ENCODE data around the gene CSRNP3.

Gene CSRNP3

DNA sequence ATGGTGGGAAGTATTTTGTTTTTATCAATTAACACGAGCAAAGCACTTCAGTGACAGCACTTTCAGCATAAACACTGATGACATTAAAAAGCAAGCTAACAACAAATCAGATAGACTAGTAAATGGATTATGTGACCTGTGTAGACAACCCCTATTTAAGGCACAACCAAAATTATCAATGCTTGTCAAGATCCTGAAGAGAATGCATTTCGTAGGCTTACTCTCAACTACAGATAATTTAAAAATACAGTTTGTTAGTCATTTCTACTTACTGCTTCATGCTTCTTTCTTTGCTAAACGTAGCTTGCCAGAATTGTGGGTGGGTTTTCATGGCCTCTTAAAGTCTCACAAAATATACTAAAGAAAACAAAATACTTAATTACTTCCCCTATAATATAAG, 3.4 kb downstream of the CSRNP3 start:
- peak; percentile 13 for DNase-seq

DNA sequence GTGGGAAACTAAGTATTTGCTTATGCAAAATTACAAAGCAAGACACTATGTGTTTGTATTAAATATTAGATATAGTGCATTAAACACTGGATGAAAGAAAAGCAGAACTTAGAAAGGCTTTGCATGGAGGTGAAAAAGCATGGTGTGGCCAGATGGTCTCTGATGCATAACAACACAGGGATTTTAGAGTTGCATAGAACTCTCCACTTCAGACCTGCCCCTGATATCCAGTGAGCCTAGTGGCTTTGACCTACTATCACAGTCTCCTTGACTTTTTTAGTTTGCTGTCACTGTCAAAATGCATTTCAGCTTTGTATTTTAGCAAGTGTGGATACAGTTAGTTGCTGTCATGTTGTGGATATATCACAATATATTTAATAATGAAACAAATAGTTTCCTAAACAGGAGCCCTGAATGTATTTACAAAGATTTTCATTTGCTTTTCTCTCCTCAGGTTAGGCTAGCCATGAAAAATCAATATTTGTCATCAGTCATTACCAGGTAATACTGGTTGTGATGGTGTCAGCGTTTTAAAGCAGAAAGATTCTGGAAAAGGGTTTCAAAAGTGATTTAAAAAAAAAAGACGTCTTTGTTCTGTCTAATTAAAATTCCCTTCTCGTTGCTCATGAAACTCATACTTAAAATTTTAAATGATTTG, 5.2 kb downstream of the CSRNP3 start:
- peak; percentile 50 for DNase-seq

DNA sequence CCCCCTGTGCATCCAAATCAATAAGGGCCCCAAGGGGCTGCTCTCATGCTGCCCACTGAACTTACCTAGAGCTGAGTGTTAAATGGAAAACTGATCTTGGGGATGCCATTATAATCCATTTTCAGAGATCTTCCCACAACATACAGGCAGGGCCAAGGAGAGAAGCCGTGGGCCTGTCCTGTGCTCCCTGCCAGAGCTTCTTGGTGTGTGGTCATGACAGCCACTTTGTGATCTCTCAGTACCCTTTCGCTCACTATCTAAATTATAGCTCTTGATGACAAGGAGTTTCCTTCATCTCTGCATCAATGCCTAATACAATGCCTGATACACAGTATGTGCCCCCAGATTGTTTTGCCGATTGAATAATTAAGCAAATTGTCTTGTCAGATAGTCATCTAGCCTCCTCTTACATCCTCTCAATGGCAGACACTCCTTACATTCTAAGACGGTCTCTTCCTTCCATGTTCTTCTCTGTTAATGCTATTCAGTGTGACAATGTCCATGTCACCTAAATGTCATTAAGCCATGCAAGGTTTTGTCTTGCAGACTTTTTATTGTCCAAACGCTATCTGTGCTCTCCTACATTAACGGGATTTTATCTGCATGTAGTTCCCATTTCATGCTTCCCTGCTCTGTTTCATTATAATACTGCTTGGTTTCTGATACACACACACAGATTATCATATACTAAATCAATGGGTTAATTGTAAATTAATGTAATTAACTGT, 5.9 kb downstream of the CSRNP3 start:
- DNase-seq = no peak

DNA sequence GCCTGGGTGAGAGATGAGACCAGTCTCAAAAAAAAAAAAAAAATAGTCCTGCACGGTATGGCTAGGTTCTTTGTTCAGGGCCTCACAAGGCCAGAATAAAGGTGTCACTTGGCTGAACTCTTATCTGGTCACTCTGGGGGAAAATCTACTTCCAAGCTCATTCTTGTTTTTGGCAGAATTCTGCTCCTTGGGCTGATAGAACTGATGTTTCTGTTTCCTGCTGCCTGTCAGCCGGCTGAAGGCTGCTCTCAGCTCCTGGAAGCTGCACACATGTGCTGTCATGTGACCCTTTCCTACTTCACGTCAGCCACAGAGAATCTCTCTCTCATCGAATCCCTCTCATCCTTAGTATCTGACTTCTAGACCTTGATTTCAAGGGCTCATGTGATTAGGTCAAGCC, 10.4 kb downstream of the CSRNP3 start:
- no peak for DNase-seq

DNA sequence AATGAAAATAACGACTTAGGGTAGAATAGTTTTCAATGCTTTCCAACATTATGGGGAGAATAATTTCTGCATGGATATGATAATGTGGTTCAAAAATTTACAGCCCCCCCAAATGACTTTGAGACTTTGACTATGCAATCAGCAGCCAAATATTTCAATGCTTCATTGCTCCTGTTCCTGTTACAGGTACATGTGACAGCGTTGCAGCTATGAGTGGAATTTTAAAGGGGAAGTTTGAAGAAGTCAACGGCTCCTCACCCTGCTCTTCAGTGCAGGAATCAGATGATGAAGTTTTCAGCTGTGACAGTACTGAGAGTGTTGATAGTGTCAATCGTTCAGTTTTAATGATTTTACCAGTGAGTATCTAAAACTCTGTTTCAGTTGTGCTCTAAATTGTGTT, 25.1 kb downstream of the CSRNP3 start:
- no peak for DNase-seq

DNA sequence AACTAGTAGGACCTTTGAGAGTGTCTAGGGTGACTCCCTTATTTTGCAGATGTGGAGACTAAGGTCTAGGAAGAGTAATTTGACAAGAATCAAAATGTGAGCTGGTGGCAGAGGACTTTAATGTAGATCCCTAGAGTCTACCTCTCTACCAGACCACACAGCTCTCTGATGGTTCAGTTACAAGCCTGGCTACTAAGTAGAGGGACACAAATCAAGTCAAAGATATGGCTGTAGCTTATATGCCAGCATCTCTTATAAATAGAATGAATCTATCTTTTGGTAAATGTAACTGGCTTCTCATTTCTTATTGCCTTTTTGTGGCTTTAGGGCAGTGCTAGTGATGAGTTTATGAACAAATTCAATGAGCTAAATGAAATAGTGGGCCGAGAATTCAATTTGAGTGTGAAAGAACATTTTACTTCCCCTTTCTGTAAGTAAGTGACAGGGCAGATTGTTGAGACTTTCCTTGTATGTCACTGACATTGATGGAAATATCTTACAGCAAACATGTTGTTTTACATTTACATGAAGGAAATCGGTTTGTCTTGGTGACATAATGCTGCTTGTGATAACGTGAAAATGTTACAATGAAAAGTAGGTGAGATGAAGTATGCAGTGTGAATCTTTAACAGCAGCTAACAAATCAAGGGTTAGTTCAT, 28.3 kb downstream of the CSRNP3 start:
- no peak for DNase-seq

DNA sequence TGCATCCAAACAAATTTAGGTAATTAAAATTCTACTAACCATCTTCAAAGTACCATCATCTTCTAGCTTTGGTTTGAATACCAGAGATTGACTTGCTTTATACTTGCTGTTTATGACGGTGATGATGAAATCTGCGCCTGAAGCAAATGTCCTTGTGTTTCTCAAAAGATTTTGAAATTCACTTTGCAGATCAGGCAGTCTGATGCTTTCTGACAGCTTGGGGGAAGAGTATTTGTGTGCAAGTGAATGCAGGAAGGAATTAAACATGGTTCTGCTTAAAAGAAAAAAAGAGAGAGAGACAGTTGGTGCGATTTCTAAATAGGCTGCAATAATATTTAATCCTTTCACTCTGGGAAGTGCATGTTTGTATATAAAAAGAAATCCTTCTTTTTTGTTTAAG, 29.6 kb downstream of the CSRNP3 start:
- DNase-seq = no peak

DNA sequence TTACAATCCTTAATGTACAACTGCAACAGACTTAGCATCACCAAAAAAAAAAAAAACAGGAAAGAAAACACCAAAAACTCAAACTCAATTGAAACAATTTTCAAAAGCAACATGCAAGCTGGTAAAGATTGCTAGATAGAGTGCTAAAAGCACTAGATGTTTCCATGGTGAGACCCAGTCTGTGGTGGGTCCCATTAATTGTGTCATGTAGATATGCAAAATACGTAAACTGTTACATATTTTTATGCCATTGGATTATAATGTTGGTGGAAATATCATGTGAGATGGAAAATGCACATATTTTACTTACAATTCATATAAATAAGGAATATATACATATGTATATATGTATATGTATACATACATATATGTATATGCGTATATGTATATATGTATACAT, 30.5 kb downstream of the CSRNP3 start:
- no peak for DNase-seq

DNA sequence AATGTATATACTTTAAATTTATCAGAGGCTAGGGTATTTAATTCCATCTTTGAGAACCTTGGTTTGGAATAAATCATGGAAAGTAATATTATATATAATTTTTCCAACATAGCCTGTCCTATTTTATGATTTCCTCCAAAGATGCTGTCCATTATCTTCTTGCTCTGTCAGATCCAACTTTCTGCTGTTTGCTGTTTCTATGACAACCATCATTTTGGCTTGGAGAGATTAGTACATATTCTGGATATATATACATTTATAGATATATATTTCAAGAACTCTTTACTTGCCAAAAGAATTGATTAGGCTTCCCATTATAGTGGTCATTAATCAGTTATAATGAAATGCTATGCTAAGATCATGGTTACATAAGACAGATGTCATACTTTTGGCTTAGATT, 31.3 kb downstream of the CSRNP3 start:
- DNase-seq = no peak

DNA sequence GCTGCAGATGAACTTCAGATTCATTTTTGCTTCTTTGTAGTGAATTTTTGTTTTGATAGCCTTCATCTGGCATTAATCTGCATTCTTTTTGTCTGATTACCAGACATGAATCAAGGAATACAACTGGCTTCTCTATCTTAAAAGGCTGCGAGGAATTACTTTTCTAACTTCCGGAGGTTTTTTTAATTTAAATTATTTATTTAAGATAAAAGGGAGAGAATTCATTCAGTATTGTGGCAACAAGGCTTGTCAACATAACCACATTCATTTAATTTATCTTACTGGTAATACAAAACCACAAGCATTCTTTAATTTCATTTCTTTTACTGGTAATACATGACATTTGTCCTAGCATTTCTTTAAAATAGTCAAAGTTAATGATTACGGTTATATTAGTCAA, 36.0 kb downstream of the CSRNP3 start:
- DNase-seq = no peak

DNA sequence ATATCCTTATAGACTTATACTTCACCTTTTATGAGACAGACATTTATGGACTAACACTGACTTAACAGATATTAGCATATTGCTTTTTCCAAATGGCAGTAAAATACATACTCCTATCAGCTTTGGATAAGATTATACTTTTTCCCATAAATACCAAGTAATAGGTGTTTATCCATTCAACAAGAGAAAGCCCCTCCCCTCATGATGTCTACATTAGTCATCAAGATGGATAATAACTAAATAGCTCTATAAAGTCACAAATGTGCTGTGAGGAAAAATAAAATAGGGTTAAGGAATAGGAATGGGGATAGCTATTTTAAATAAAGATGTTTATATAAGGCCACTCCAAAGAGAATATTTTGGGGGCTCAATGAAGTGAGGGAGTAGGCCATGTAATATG, 39.4 kb downstream of the CSRNP3 start:
- DNase-seq = no peak

DNA sequence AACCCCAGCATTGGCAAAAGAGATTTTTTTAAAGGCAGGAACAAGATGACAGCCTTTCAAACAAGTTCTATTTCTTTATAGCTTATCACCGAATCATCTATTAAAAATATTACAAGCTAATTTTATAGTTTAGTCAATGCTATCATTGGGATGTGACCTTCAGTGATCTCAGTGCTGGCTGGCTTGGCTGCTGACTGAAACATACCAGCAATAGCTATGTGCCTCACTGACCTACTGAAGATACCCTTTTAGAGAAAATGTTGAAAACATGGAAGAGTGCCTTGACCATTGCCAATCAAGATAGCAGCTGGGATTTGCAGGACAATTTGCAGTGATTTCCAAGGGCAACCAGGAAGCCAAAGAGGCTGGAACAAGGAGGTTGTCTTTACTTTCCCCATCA, 44.0 kb downstream of the CSRNP3 start:
- no peak for DNase-seq

DNA sequence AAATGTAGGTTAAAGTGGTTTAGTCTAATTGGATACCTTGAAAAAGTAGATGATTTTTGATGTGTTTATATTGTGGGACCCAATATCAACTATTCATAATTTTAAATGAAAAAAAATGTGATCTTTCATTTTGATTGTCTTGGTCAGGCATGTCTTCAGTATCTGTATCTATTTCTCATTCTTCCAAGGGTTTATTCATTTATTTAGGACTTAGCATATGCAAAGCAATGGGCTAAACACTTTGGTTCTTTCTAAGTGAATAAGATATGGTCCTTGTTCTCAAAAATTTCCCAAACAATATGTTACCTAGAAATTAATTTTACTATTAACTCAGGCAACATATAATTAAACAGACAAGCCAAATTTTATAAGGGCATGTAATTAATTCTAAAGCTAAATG, 49.1 kb downstream of the CSRNP3 start:
- no peak for DNase-seq

DNA sequence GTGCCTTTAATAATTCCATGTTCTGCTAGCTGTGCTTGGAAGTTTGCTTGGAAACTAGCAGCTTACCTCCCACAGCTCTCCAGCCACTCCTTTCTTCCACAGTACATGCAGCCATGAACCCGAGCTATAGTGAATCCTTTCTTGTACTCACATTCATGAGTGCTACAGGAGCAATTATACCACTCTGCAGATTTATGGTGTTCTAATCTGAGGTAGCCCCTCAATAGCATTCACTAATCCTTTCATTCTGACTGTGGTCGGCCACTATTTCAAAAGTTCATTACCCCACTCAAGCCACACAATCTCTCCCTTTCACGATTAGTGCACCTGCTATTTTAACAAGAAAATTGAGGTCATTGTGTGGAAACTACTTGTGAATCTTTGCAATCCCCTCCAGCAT, 53.2 kb downstream of the CSRNP3 start:
- DNase-seq = no peak

DNA sequence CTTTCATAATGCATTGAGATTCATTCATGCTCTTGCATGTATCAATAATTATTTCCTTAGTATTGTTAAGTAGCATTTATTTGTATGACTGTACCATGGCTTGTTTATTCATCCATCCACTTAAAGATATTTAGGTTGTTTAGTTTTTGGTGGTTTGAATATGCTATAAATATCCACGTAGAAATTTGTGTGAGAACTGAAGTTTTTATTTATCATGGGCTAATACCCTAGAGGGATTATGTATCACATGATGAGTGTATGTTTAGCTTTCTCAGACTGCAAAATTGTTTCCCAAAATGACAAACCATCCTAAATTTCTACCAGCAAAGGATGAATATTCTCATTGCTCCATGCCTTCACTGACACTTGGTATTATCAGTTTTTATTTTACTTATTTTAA, 55.2 kb downstream of the CSRNP3 start:
- no peak for DNase-seq

DNA sequence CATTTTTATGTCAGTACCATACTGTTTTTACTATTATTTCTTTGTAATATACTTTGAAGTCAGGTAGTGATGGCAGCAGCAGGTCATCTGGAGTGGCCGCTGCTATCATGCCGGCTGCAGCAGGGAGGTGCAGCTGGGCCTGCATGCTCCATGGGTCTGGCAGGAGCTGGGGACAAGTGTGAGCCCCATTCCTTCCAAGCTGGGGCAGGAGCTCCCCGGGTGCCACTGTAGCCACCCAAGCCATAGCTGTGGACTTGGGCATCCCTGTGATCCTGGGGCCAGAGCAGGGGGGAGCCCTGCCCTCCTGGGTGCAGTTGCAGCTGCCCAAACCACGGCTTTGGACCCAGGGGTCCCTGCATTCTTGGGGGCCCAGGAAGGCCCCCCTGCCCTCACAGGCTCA, 59.2 kb downstream of the CSRNP3 start:
- DNase-seq = no peak

DNA sequence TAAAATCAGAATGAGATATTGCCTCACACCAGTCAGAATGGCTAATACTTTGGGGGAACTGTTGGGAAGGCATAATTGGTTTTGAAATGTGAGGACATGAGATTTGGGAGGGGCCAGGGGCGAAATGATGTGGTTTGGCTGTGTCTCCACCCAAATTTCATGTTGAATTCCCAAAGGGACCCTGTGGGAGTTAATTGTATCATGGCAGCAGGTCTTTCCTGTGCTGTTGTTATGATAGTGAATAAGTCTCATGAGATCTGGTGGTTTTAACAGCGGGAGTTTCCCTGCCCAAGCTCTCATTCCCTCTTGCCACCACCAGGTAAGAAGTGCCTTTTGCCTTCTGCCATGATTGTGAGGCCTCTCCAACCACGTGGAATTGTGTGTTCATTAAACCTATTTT, 59.6 kb downstream of the CSRNP3 start:
- DNase-seq = no peak

DNA sequence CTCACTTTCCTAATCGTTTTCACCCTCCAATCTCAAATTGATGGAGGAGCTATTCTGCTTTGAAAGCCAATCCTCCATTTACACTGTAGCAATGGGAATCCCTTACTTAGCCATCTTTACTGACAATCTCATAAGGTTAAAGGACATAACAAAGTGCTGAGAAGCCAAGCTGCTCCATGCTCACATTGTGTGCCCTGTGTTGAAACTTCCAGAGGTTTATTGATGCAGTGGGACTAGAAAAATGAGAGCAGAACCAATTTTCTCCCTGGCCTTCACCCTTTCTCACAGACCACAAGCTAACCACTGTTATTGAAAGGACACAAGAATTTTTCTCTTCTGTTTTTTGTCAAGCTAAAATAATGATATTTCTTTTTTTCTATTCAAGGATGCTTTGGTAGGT, 63.8 kb downstream of the CSRNP3 start:
- DNase-seq = no peak

DNA sequence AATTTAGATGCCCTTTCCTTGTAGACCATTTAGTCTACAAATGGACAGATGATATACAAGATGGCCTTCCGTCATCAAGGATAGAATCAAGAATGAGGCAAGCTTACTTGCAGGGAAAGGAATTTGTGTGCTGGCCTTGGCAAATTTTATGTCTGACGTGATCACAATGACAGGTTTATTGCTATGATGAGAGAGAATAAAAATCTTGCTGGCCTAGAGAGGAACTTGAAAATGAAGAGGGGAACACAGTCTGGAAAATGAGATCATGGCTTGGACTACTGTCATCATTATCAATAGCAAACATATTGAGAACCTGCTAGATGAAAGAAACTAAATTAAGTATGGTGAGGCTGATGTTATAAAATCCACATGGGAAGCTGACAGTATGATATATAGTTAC, 66.0 kb downstream of the CSRNP3 start:
- DNase-seq = no peak

DNA sequence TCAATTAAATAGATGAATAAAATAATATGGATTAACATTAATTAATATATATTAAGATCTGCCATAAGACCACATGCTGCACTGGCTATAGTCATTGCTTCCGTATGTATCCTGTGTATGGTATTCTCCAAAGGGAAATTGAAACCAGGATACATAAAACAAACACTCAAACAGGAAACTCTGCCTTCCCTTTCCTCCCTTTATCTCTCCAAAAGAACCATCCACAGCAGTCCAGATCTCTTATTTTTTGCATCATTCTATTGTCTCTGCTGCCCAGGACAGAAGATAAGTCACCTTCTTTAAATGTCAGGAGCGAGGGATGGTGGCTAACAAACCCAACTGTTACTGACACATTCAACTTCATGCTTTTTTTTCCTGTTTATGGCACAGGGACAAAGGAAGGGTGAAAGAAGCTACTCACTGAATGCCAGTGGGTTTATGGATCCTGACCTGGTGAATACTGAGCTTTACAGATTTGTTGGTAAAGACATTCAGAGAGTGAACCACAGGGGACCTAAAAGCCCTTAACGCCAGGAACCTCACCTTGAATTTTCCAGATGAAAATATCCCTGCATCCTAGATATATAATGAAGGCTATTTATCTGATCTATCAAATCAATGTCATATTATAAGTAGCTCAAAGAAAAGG, 67.5 kb downstream of the CSRNP3 start:
- no peak for DNase-seq

DNA sequence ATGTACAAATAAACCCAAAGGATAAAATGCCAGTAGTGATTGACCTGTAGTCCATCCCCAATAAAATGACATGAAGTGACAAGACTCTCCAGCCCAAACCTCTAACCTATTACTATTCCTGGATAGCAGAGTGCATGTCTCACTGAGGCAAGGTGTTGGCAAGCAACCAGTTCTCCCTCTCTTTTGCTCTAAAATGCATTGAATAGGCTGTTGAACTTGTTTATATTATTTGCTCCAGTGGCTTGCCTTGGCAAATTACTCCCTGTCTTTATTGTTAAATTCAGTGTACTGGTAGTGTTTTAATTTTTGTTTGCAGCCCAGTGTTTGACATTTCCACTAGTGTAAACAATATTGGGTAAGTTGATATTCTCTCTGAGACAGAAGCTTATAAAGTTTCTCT, 70.5 kb downstream of the CSRNP3 start:
- no peak for DNase-seq

DNA sequence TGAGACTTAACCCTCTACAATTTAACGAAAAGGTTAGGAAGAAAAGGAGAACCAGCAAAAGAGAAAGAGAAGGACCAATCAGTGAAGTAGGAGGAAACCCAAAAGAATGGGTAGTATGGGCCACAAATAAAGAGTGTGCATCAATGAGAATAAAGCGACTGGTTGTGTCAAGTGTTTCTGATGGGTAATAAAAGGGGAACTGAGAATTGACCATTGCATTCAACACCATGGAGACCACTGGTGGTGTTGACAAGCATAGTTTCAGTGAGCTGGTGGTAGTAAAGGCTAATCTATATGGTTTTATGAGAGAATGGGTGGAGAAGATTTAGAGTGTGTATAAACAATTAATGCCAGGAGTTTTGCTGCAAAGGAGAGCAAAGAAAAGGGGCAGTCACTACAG, 75.4 kb downstream of the CSRNP3 start:
- DNase-seq = no peak

DNA sequence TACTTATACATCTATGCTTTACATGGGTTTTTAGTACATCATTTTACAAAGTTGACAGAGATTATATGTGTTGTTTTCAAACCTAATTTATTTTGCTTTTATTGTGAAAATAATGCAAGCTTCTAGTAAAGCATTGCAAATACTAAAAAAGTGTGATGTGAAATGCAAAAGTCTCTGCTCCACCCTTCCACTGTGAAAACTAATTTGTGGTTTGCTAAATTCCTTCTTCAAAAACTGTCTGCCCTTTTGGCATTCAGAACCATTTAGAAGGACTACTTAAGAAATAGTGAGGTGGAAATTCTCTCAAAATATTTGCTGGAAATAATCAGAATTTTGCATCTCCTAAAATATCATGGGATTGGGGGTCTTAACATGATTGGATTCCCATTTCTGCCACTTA, 78.4 kb downstream of the CSRNP3 start:
- DNase-seq = no peak

DNA sequence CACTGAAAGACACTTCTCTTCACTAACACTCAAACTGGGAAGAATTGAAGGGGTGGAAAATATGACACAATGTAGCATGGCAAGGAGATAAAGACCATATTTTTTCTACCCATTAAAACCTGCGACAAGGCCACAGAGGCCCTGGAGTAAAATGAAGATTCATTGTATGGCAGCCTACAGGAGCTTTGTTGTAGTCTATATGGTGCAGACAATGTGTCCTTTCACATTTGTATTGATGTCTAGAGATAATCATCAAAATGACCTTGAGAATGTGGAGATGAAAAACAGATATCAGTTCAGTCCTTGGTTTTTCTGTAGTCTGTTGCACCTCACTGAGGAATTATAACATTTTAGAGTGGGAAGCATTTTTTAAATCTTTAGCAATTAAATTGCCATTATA, 80.1 kb downstream of the CSRNP3 start:
- DNase-seq = no peak
